Measurements from ENCODE around the gene AMIGO2. TPM values are rescaled to one million over a fixed set of nuclear protein-coding genes. Genes with fewer than 3 reads are reported as not detected.

The AMIGO2 gene
- total and polyA plus RNA-seq, 9 donors: 13.1 to 65.5 (median 29.2) TPM

GRCh38 chr12:47039079-47039478 lies 40.7 kb downstream of the AMIGO2 start:
- no peaks in the 10 kb centered on the region for H3K27me3 ChIP-seq
- intact Hi-C loops (cut with DNase I): loop anchor here in 3 of 4 donors (10.0 kb wide), 4 partner anchors 346 to 666 kb away; partner anchors contain the start of gene RPAP3 (in 1 of the 3)
- H3K4me1 ChIP-seq (ENCODE audit: insufficient read depth): no peaks in the 10 kb centered on the region
- TF ChIP-seq CTCF (IDR thresholded peaks at IDR 0.05) (no peak), POLR2A (IDR thresholded peaks at IDR 0.05) (no peak), EP300 (IDR thresholded peaks at IDR 0.05) (no peak)
- no peaks in the 10 kb centered on the region for H3K36me3 ChIP-seq
- H3K4me3 ChIP-seq: no peak overlapping the region
- WGBS, 3 donors: 79 to 92% (median 89%) methylated on average over 2 of the region's 2 CpGs
- DNase-seq: no peak
- no peaks in the 10 kb centered on the region for H3K9me3 ChIP-seq
- no peak overlapping the region for H3K27ac ChIP-seq

GRCh38 chr12:47038270-47038748 lies 41.5 kb downstream of the AMIGO2 start:
- no peak overlapping the region for H3K4me3 ChIP-seq
- no peak for TF ChIP-seq CTCF (IDR thresholded peaks at IDR 0.05)
- no peak for TF ChIP-seq EP300 (IDR thresholded peaks at IDR 0.05)
- no peak for TF ChIP-seq POLR2A (IDR thresholded peaks at IDR 0.05)
- H3K4me1 ChIP-seq (ENCODE audit: insufficient read depth): peaks cover 2% of the 10 kb centered on the region
- H3K36me3 ChIP-seq: no peaks in the 10 kb centered on the region
- H3K27me3 ChIP-seq: no peaks in the 10 kb centered on the region
- no peaks in the 10 kb centered on the region for H3K9me3 ChIP-seq
- H3K27ac ChIP-seq: no peak overlapping the region
- DNase-seq: no peak
- 60 to 81% (median 65%) methylated on average over 1 of the region's 1 CpG for WGBS, 3 donors
- intact Hi-C loops (cut with DNase I): loop anchor here in 3 of 4 donors (10.0 kb wide), 4 partner anchors 346 to 666 kb away; partner anchors contain the start of gene RPAP3 (in 1 of the 3)

GRCh38 chr12:47035484-47035883 lies 44.3 kb downstream of the AMIGO2 start:
- Histone ChIP-seq H3K4me1 (ENCODE audit: insufficient read depth) (peaks cover 4% of the 10 kb centered on the region), H3K4me3 (no peak overlapping the region), H3K27ac (no peak overlapping the region), H3K27me3 (no peaks in the 10 kb centered on the region), H3K36me3 (no peaks in the 10 kb centered on the region), H3K9me3 (no peaks in the 10 kb centered on the region)
- no peak for DNase-seq
- intact Hi-C loops (cut with DNase I): loop anchor here in 3 of 4 donors (10.0 kb wide), 4 partner anchors 349 to 669 kb away; partner anchors contain the start of gene RPAP3 (in 1 of the 3)
- TF ChIP-seq EP300 (IDR thresholded peaks at IDR 0.05) (no peak), CTCF (IDR thresholded peaks at IDR 0.05) (no peak), POLR2A (IDR thresholded peaks at IDR 0.05) (no peak)
- WGBS, 3 donors: 89 to 94% (median 89%) methylated on average over 3 of the region's 3 CpGs

GRCh38 chr12:47034661-47035060 lies 45.1 kb downstream of the AMIGO2 start:
- Histone ChIP-seq H3K27ac (peak overlapping the region in 1 of 2 donors; percentile 21), H3K4me3 (no peak overlapping the region), H3K27me3 (no peaks in the 10 kb centered on the region), H3K36me3 (no peaks in the 10 kb centered on the region), H3K4me1 (ENCODE audit: insufficient read depth) (peaks cover 4% of the 10 kb centered on the region), H3K9me3 (no peaks in the 10 kb centered on the region)
- intact Hi-C loops (cut with DNase I): loop anchor here (5.0 to 10.0 kb wide), 5 partner anchors 350 to 670 kb away; partner anchors contain the start of gene RPAP3 (in 1 of the 4)
- WGBS, 3 donors: 25 to 37% (median 37%) methylated on average over 2 of the region's 2 CpGs
- DNase-seq: no peak
- TF ChIP-seq CTCF (IDR thresholded peaks at IDR 0.05): no peak
- no peak for TF ChIP-seq POLR2A (IDR thresholded peaks at IDR 0.05)
- no peak for TF ChIP-seq EP300 (IDR thresholded peaks at IDR 0.05)

All from ovary (tissue), 9 donors.